Measurements from ENCODE around the gene NDE1. TPM values are rescaled to one million over a fixed set of nuclear protein-coding genes. Genes with fewer than 3 reads are reported as not detected.

Gene NDE1
- total and polyA plus RNA-seq, 11 donors, result 5.9 to 32.3 (median 17.3) TPM

- peak in 3 of 5 donors; percentile 25 to 34 (median 30) for DNase-seq
- peak; percentile 37 to 87 (median 78) for ATAC-seq
- intact Hi-C loops (cut with DNase I), result loop anchor here (1.0 to 10.0 kb wide), 11 partner anchors 55 to 431 kb away; no protein-coding TSS in a partner anchor
Measured at GRCh38 chr16:15765880-15766279, 115.8 kb downstream of the NDE1 start.

GRCh38 chr16:15766918-15767317 is 116.9 kb downstream of the NDE1 start:
- H3K4me1 ChIP-seq, result peaks cover 0 to 18% (median 4%) of the 10 kb centered on the region in 12 donors
- H3K9me3 ChIP-seq, result peaks cover 0 to 8% (median 0%) of the 10 kb centered on the region in 12 donors
- TF ChIP-seq POLR2A (IDR thresholded peaks at IDR 0.05) (no peak), CTCF (IDR thresholded peaks at IDR 0.05) (no peak)
- intact Hi-C loops (cut with DNase I), result loop anchor here (1.0 to 10.0 kb wide), 11 partner anchors 54 to 430 kb away; no protein-coding TSS in a partner anchor
- no peak for DNase-seq
- H3K27ac ChIP-seq, result peak overlapping the region in 1 of 12 donors; percentile 52
- no peak for ATAC-seq
- H3K4me3 ChIP-seq, result no peak overlapping the region
- H3K36me3 ChIP-seq, result no peaks in the 10 kb centered on the region
- WGBS, 4 donors, result 91 to 96% (median 96%) methylated on average over 5 of the region's 5 CpGs
- peaks cover 0 to 7% (median 0%) of the 10 kb centered on the region in 9 donors for H3K27me3 ChIP-seq

More at GRCh38 chr16:15765880-15766279, 115.8 kb downstream of the NDE1 start:
- TF ChIP-seq CTCF (IDR thresholded peaks at IDR 0.05) (peak; percentile 44 to 82 (median 68)), POLR2A (IDR thresholded peaks at IDR 0.05) (no peak)
- Histone ChIP-seq H3K27ac (peak overlapping the region in 1 of 12 donors; percentile 52), H3K4me3 (no peak overlapping the region), H3K36me3 (no peaks in the 10 kb centered on the region), H3K27me3 (peaks cover 0 to 7% (median 0%) of the 10 kb centered on the region in 9 donors), H3K4me1 (peaks cover 0 to 15% (median 4%) of the 10 kb centered on the region in 12 donors), H3K9me3 (peaks cover 0 to 8% (median 0%) of the 10 kb centered on the region in 12 donors)
- WGBS, 4 donors, result 36 to 47% (median 42%) methylated on average over 3 of the region's 3 CpGs

GRCh38 chr16:15768201-15768600 is 118.2 kb downstream of the NDE1 start:
- no peak for TF ChIP-seq CTCF (IDR thresholded peaks at IDR 0.05)
- no peak for TF ChIP-seq POLR2A (IDR thresholded peaks at IDR 0.05)
- Histone ChIP-seq H3K27me3 (peaks cover 0 to 4% (median 0%) of the 10 kb centered on the region in 9 donors), H3K4me1 (peaks cover 0 to 18% (median 4%) of the 10 kb centered on the region in 12 donors), H3K4me3 (no peak overlapping the region), H3K27ac (no peak overlapping the region), H3K36me3 (no peaks in the 10 kb centered on the region), H3K9me3 (peaks cover 0 to 8% (median 0%) of the 10 kb centered on the region in 12 donors)
- ATAC-seq (no peak), DNase-seq (no peak)
- intact Hi-C loops (cut with DNase I), result loop anchor here in 9 of 10 donors (5.0 to 10.0 kb wide), 6 partner anchors 54 to 429 kb away; no protein-coding TSS in a partner anchor
- WGBS, 4 donors, result 97 to 99% (median 98%) methylated on average over 4 of the region's 4 CpGs

GRCh38 chr16:15769239-15769638 is 119.2 kb downstream of the NDE1 start:
- intact Hi-C loops (cut with DNase I), result loop anchor here in 9 of 10 donors (5.0 to 10.0 kb wide), 6 partner anchors 53 to 428 kb away; no protein-coding TSS in a partner anchor
- Histone ChIP-seq H3K27ac (peak overlapping the region in 4 of 12 donors; percentile 24 to 51 (median 32)), H3K4me1 (peaks cover 0 to 18% (median 4%) of the 10 kb centered on the region in 12 donors), H3K36me3 (no peaks in the 10 kb centered on the region), H3K27me3 (peaks cover 0 to 4% (median 0%) of the 10 kb centered on the region in 9 donors), H3K9me3 (peaks cover 0 to 8% (median 0%) of the 10 kb centered on the region in 12 donors), H3K4me3 (no peak overlapping the region)
- TF ChIP-seq CTCF (IDR thresholded peaks at IDR 0.05), result no peak
- no peak for TF ChIP-seq POLR2A (IDR thresholded peaks at IDR 0.05)
- WGBS, 4 donors, result 92 to 94% (median 94%) methylated on average over 8 of the region's 8 CpGs
- no peak for ATAC-seq
- DNase-seq, result no peak
